Suprapubic skin (tissue), 4 donors: ENCODE data around the gene RPTOR.

Experiments
- EP300 ChIP-seq: sonication (generic); formaldehyde crosslinking; IDR thresholded peaks from one replicate; pipeline ENCODE4 v1.6.1; 2017; ENCODE audit warnings: antibody characterized with exemption
- POLR2A ChIP-seq, 2 donors: fragments of 450-650 bp; IDR thresholded peaks; one replicate each; pipeline ENCODE4 v1.6.1; 2017; ENCODE audit warnings: antibody characterized with exemption in 2 of 2, mild to moderate bottlenecking in 2 of 2, moderate library complexity in 2 of 2
- POLR2AphosphoS5 ChIP-seq, 3 donors: sonication (generic); formaldehyde crosslinking; IDR thresholded peaks; one replicate each; pipeline ENCODE4 v1.6.1; 2017; ENCODE audit warnings: antibody characterized with exemption in 3 of 3
- TF ChIP-seq, protein P1 (sequence below), 2 donors: fragments of 200-600 bp in 1 of 2; fragments of 450-650 bp in 1 of 2; sonication (generic) in 1 of 2; IDR thresholded peaks; one replicate each; pipeline ENCODE4 v1.5.1; 2016 to 2019; ENCODE audit warnings: antibody characterized with exemption in 2 of 2, mild to moderate bottlenecking in 1 of 2, moderate library complexity in 1 of 2

- TF ChIP-seq POLR2AphosphoS5 (IDR thresholded peaks at IDR 0.05) (no peak), POLR2A (IDR thresholded peaks at IDR 0.05) (no peak), EP300 (no peak)
- TF ChIP-seq, protein P1, sequence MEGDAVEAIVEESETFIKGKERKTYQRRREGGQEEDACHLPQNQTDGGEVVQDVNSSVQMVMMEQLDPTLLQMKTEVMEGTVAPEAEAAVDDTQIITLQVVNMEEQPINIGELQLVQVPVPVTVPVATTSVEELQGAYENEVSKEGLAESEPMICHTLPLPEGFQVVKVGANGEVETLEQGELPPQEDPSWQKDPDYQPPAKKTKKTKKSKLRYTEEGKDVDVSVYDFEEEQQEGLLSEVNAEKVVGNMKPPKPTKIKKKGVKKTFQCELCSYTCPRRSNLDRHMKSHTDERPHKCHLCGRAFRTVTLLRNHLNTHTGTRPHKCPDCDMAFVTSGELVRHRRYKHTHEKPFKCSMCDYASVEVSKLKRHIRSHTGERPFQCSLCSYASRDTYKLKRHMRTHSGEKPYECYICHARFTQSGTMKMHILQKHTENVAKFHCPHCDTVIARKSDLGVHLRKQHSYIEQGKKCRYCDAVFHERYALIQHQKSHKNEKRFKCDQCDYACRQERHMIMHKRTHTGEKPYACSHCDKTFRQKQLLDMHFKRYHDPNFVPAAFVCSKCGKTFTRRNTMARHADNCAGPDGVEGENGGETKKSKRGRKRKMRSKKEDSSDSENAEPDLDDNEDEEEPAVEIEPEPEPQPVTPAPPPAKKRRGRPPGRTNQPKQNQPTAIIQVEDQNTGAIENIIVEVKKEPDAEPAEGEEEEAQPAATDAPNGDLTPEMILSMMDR (IDR thresholded peaks at IDR 0.05), result no peak
These were observed 13.2 kb upstream of the RPTOR start for GRCh38 chr17:80531400-80531799.
